Activated naive CD8-positive, alpha-beta T cell treated with anti-CD3 and anti-CD28 coated beads for 36 hours (primary cell): Measurements from ENCODE around the gene GALNT9. TPM values are rescaled to one million over a fixed set of nuclear protein-coding genes. Genes with fewer than 3 reads are reported as not detected.

ENCODE experiments used
- DNase-seq: peaks from one replicate; pipeline ENCODE4 v3.0.0; 2021
- H3K27ac Mint-ChIP-seq: one replicate; pipeline ENCODE4 v1.8.0; 2022; ENCODE audit warnings: mild to moderate bottlenecking, moderate library complexity, mixed read lengths
- H3K27me3 Mint-ChIP-seq: one replicate; pipeline ENCODE4 v1.8.0; 2022; ENCODE audit warnings: mild to moderate bottlenecking, mixed read lengths
- H3K36me3 Mint-ChIP-seq: one replicate; pipeline ENCODE4 v1.8.0; 2021; ENCODE audit warnings: mild to moderate bottlenecking, mixed read lengths
- H3K4me1 Mint-ChIP-seq: one replicate; pipeline ENCODE4 v1.8.0; 2021; ENCODE audit warnings: mixed read lengths
- H3K4me3 Mint-ChIP-seq: one replicate; pipeline ENCODE4 v1.8.0; 2022; ENCODE audit warnings: mild to moderate bottlenecking, moderate library complexity, mixed read lengths
- H3K9me3 Mint-ChIP-seq: one replicate; pipeline ENCODE4 v1.8.0; 2022; ENCODE audit warnings: mixed read lengths
- total RNA-seq, 2 experiments: library from RNA; stranded (reverse); gene quantifications; one replicate each; pipeline ENCODE4 v1.2.3, GENCODE V29; 2021

The GALNT9 gene
- total RNA-seq, 2 experiments from 2014 or later = not detected

- Mint-ChIP-seq H3K27me3 (peaks cover 8% of the 10 kb centered on the region), H3K4me1 (no peaks in the 10 kb centered on the region), H3K27ac (no peak overlapping the region), H3K36me3 (no peaks in the 10 kb centered on the region), H3K4me3 (no peak overlapping the region), H3K9me3 (no peaks in the 10 kb centered on the region)
- no peak for DNase-seq
Observed at GRCh38 chr12:132211326-132211725, 118.1 kb downstream of the GALNT9 start.

GRCh38 chr12:132210223-132211055, 119.0 kb downstream of the GALNT9 start:
- H3K9me3 Mint-ChIP-seq = no peaks in the 10 kb centered on the region

GRCh38 chr12:132209619-132210222, 119.7 kb downstream of the GALNT9 start:
- DNase-seq = no peak
- Mint-ChIP-seq H3K4me3 (no peak overlapping the region), H3K9me3 (no peaks in the 10 kb centered on the region), H3K36me3 (no peaks in the 10 kb centered on the region), H3K27me3 (peaks cover 23% of the 10 kb centered on the region), H3K27ac (no peak overlapping the region), H3K4me1 (peaks cover 2% of the 10 kb centered on the region)

More at GRCh38 chr12:132210223-132211055, 119.0 kb downstream of the GALNT9 start:
- H3K4me1 Mint-ChIP-seq = peaks cover 1% of the 10 kb centered on the region
- H3K4me3 Mint-ChIP-seq = no peak overlapping the region
- DNase-seq = no peak
- H3K27ac Mint-ChIP-seq = no peak overlapping the region
- H3K27me3 Mint-ChIP-seq = peaks cover 16% of the 10 kb centered on the region
- no peaks in the 10 kb centered on the region for H3K36me3 Mint-ChIP-seq

- Mint-ChIP-seq H3K9me3 (no peaks in the 10 kb centered on the region), H3K36me3 (no peaks in the 10 kb centered on the region), H3K4me1 (peaks cover 2% of the 10 kb centered on the region), H3K27me3 (peaks cover 33% of the 10 kb centered on the region), H3K27ac (no peak overlapping the region), H3K4me3 (no peak overlapping the region)
- DNase-seq = no peak
Observed at GRCh38 chr12:132208153-132208823, 121.1 kb downstream of the GALNT9 start.

GRCh38 chr12:132207083-132207775, 122.2 kb downstream of the GALNT9 start:
- no peak for DNase-seq
- no peak overlapping the region for H3K27ac Mint-ChIP-seq
- no peak overlapping the region for H3K4me3 Mint-ChIP-seq
- H3K27me3 Mint-ChIP-seq = peaks cover 37% of the 10 kb centered on the region
- no peaks in the 10 kb centered on the region for H3K9me3 Mint-ChIP-seq
- peaks cover 2% of the 10 kb centered on the region for H3K4me1 Mint-ChIP-seq
- no peaks in the 10 kb centered on the region for H3K36me3 Mint-ChIP-seq

GRCh38 chr12:132206046-132206434, 123.3 kb downstream of the GALNT9 start:
- no peak overlapping the region for H3K27ac Mint-ChIP-seq
- H3K36me3 Mint-ChIP-seq = no peaks in the 10 kb centered on the region
- no peaks in the 10 kb centered on the region for H3K9me3 Mint-ChIP-seq
- DNase-seq = no peak
- H3K4me1 Mint-ChIP-seq = peaks cover 2% of the 10 kb centered on the region
- no peak overlapping the region for H3K4me3 Mint-ChIP-seq
- peaks cover 37% of the 10 kb centered on the region for H3K27me3 Mint-ChIP-seq

- peaks cover 37% of the 10 kb centered on the region for H3K27me3 Mint-ChIP-seq
Observed at GRCh38 chr12:132205271-132206045, 123.9 kb downstream of the GALNT9 start.

GRCh38 chr12:132204793-132205270, 124.6 kb downstream of the GALNT9 start:
- Mint-ChIP-seq H3K36me3 (no peaks in the 10 kb centered on the region), H3K27me3 (peaks cover 37% of the 10 kb centered on the region), H3K4me1 (peaks cover 2% of the 10 kb centered on the region), H3K9me3 (no peaks in the 10 kb centered on the region), H3K4me3 (no peak overlapping the region), H3K27ac (no peak overlapping the region)
- no peak for DNase-seq

More at GRCh38 chr12:132205271-132206045, 123.9 kb downstream of the GALNT9 start:
- no peak overlapping the region for H3K4me3 Mint-ChIP-seq
- H3K36me3 Mint-ChIP-seq = no peaks in the 10 kb centered on the region
- H3K4me1 Mint-ChIP-seq = peaks cover 2% of the 10 kb centered on the region
- H3K9me3 Mint-ChIP-seq = no peaks in the 10 kb centered on the region
- no peak for DNase-seq
- H3K27ac Mint-ChIP-seq = no peak overlapping the region

GRCh38 chr12:132204063-132204792, 125.2 kb downstream of the GALNT9 start:
- Mint-ChIP-seq H3K4me3 (no peak overlapping the region), H3K27ac (no peak overlapping the region), H3K36me3 (no peaks in the 10 kb centered on the region), H3K27me3 (peaks cover 37% of the 10 kb centered on the region), H3K9me3 (no peaks in the 10 kb centered on the region), H3K4me1 (peaks cover 2% of the 10 kb centered on the region)
- DNase-seq = no peak

- peaks cover 2% of the 10 kb centered on the region for H3K4me1 Mint-ChIP-seq
- no peak overlapping the region for H3K4me3 Mint-ChIP-seq
- no peaks in the 10 kb centered on the region for H3K9me3 Mint-ChIP-seq
- H3K36me3 Mint-ChIP-seq = no peaks in the 10 kb centered on the region
- no peak for DNase-seq
- H3K27me3 Mint-ChIP-seq = peaks cover 37% of the 10 kb centered on the region
- no peak overlapping the region for H3K27ac Mint-ChIP-seq
Observed at GRCh38 chr12:132202929-132203721, 126.3 kb downstream of the GALNT9 start.

GRCh38 chr12:132201391-132202120, 127.8 kb downstream of the GALNT9 start:
- DNase-seq = no peak
- Mint-ChIP-seq H3K36me3 (no peaks in the 10 kb centered on the region), H3K27me3 (peaks cover 31% of the 10 kb centered on the region), H3K4me1 (peaks cover 2% of the 10 kb centered on the region), H3K9me3 (no peaks in the 10 kb centered on the region), H3K27ac (no peak overlapping the region), H3K4me3 (no peak overlapping the region)

- Mint-ChIP-seq H3K27ac (no peak overlapping the region), H3K27me3 (peaks cover 23% of the 10 kb centered on the region), H3K9me3 (no peaks in the 10 kb centered on the region), H3K4me1 (peaks cover 2% of the 10 kb centered on the region), H3K36me3 (no peaks in the 10 kb centered on the region), H3K4me3 (no peak overlapping the region)
- no peak for DNase-seq
Observed at GRCh38 chr12:132200800-132201199, 128.6 kb downstream of the GALNT9 start.
